VCaP (cell line): ENCODE results near the gene TTC21A.

ENCODE experiments used
- H3K27ac ChIP-seq: fragments of 450-650 bp; 2 replicates; pipeline ENCODE4 v1.5.1; 2017
- TF ChIP-seq, protein P1 (sequence below): fragments of 450-650 bp; conservative IDR thresholded peaks from 2 replicates; pipeline ENCODE4 v1.5.1; 2017; ENCODE audit warnings: mild to moderate bottlenecking, moderate library complexity

Gene TTC21A

DNA sequence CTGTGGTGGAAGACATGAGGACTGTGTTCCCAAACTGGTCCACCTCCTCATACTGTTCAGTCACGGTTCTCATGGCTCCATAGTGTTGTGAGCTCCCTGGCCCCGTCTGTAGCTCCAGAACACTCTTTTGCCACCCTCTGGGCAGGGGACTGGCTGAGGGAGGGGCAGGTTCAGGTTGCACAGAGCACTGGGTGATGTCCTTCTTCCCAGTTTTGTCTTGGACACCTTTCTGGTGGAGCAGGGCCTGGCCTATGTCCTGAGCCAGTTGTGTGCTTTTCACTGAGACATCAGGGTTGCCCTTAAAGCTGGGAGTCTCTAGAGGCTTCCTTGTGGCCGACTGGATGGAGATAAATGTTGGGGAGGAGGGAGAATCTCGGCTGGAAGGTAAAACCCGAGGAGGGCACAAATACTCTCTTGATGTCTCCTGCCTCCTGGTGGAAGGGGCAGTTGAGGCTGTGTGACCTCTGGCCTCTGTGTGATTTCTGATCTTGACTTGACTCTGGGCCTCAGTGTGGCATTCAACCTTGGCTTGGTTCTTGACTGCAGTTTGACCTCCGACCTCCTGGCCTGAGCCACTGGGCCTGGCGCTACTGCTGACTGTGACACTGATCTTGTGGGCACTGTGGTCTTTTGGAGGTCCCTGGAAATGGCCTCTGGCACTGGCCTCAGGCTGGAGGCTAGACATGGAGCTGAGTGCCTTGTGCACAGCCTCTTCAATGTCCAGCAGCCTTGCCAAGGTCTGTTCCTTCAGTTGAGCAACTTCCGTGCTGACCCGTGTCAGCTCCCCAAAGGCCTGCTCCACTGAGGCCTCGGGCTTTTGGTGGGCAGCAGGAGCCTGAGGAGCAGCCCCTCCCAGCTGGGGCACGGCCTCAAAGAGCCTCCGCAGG, 76.8 kb downstream of the TTC21A start:
- no peak overlapping the region for H3K27ac ChIP-seq
- TF ChIP-seq, protein P1, sequence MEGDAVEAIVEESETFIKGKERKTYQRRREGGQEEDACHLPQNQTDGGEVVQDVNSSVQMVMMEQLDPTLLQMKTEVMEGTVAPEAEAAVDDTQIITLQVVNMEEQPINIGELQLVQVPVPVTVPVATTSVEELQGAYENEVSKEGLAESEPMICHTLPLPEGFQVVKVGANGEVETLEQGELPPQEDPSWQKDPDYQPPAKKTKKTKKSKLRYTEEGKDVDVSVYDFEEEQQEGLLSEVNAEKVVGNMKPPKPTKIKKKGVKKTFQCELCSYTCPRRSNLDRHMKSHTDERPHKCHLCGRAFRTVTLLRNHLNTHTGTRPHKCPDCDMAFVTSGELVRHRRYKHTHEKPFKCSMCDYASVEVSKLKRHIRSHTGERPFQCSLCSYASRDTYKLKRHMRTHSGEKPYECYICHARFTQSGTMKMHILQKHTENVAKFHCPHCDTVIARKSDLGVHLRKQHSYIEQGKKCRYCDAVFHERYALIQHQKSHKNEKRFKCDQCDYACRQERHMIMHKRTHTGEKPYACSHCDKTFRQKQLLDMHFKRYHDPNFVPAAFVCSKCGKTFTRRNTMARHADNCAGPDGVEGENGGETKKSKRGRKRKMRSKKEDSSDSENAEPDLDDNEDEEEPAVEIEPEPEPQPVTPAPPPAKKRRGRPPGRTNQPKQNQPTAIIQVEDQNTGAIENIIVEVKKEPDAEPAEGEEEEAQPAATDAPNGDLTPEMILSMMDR = no peak

DNA sequence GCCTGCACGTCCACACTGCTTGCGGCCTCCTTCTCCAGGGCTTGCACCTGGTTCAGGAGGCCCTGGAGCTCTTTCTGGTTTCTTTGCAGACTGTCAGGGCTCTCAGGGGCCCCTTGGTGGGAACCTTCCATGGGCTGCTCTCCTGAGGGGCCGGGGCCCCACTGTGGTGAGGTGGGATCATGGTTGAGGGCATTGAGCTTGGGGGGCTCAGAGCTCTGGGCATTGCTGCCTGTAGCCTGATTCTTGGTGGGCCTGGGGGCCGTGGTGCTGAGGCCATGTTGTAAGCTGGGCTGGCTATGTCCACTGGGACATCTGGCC, 77.4 kb downstream of the TTC21A start:
- H3K27ac ChIP-seq = no peak overlapping the region
- TF ChIP-seq, protein P1 = no peak

DNA sequence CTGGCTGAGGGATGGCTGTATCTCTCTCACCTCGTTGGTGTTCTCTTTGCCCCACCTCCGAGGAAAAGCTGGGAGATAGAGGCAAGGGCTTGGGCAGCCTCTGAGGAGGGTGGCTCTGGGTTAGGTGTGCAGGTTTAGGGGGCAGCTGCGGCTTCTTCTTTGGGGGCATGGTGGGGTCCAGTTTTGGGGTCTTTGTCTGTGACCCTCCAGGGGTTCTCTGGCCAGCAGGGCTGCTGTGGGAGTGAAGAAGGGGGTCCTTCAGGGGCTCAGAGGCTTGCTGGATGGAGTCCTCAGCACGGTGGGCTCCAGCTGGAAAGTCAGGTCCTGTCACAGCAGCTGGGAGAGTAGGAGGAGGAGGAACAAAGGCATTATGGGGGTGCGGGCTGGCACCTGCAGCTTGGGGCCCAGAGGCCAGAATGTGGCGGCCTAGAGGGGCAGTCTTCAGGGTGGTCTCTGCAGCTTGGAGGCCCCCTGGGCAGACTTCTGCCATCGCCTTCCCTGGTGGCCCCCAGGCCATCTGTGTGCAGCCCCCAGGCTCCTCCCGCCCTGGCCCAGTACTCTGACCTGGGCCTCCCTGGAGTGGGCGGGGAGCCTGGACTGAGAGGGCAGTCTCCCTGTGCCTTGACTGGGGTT, 78.0 kb downstream of the TTC21A start:
- TF ChIP-seq, protein P1 = no peak
- no peak overlapping the region for H3K27ac ChIP-seq

DNA sequence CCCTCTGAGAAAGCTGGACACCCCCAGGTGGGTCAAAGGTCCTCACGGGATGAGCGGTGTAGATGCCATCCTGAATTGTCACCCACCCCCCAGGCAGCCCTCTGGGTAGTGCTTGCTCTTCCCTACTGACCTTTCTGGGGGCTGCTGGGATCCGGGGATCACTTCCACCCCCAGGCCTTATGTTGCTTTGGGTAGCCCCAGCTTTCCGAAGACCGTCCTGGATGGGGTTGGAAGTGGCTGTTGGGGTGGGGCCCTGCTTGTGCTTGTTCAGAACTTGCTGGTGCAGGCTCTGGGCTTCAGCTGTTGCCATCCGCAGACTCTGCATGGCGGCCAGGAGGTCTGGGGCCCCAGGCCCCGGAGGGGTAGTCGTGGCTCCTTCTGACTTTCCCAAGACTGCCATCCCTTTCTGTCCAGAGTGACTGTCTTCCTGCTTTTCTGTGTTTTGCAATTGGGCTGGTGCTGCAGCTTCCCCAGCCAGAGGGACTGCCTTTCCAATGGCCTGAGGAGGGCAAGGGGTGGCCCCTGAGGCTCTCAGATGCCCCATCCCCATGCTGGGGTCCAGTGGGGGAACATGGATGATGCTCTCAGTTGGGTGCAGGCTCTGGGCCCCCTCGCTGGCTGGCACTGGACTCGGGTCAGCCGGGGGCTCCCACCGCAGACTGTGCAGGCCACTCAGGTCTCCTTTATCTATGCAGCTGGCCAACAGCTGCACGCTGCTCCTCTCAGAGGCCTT, 78.6 kb downstream of the TTC21A start:
- no peak overlapping the region for H3K27ac ChIP-seq
- TF ChIP-seq, protein P1 = no peak

DNA sequence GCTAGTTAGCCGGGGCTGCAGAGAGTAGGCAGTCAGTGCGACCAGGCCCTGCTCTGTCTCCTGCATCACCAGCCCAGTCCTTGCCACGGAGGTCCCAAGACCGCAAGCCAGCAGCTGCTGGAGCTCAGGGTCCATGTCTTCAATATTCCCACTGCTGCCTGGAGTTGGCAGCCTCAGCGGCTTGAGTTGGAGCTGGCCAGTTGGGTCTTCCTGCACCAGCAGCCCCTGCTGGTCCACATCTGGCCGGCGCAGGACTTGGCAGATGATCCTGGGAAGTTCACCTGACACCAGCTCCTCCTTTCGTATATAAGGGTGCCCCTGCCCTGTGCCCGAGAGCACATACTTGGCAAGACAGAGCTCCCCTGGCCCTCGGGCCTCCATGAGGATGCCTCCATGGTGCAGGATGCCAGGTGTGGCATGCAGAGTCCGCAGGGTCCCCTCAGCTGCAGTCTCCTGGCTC, 79.2 kb downstream of the TTC21A start:
- TF ChIP-seq, protein P1 = no peak
- no peak overlapping the region for H3K27ac ChIP-seq

DNA sequence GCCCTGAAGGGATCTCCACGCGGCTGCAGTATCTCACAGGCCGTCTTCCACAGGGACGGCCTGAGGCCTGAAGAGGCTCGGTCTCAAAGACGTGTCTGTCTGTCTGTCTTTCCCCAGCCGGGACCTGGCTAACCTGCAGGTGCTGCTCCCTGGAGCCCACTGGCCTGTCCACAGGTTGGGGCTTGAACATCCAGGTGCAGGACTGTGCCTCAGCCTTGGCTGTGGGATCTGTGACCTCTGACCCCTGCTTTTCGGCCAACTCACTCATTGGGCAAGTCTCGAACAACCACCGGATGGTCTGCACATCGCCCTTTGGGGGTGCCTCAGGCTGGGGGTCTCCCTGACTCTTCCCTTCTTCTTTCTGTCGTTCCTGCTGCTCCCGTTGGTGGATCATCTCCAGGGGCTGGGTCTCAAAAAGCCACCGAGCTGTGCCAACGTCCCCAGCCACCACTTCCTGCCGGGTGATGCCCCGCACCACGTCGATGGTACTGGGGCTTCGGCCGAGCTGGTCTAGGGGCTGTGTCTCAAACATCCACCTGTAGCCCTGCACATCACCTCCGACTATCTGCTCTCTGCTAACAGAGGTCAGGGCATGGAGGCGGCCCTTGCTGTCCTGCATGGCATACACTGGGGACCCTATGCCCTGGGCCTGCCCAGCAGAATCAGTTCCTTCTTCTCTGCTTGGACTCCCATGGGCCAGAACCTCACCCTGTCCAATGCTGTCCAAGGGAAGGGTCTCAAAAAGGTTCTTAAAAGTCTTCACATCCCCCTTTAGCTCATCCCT, 80.1 kb downstream of the TTC21A start:
- H3K27ac ChIP-seq = no peak overlapping the region
- TF ChIP-seq, protein P1 = no peak
